GM18505 (cell line): Measurements from ENCODE around the gene COA8.
A peak's percentile ranks its signal among the peaks of the same experiment; 100 is the strongest.
"Not testable (repeated sequence)": the region's sequence is repeated elsewhere in the genome, so short reads cannot be mapped to it uniquely, and the experiment has no call there.

Experiments used
- ATAC-seq: cut with Tn5 transposase; IDR thresholded peaks from one replicate; pipeline ENCODE4 v1.9.1; 2021; ENCODE audit not compliant: unreplicated experiment
- POLR2A ChIP-seq: IDR thresholded peaks from 4 replicates; pipeline ENCODE4 v1.6.1; 2011; ENCODE audit warnings: borderline replicate concordance; ENCODE audit not compliant: insufficient read depth, insufficient read length; ENCODE audit errors: extremely low read depth

Gene COA8

GRCh38 chr14:103607822-103608221 is 45.1 kb downstream of the COA8 start:
- no peak for TF ChIP-seq POLR2A
- ATAC-seq = peak; percentile 24

GRCh38 chr14:103609081-103609480 is 46.3 kb downstream of the COA8 start:
- not testable (repeated sequence) for ATAC-seq

- ATAC-seq = no peak
- no peak for TF ChIP-seq POLR2A
Measured at GRCh38 chr14:103611215-103611614, 48.5 kb downstream of the COA8 start.

- ATAC-seq = no peak
- TF ChIP-seq POLR2A = no peak
Measured at GRCh38 chr14:103613517-103613916, 50.8 kb downstream of the COA8 start.

- no peak for TF ChIP-seq POLR2A
- no peak for ATAC-seq
Measured at GRCh38 chr14:103616635-103617300, 54.0 kb downstream of the COA8 start.

- no peak for TF ChIP-seq POLR2A
- ATAC-seq = no peak
Measured at GRCh38 chr14:103619057-103619456, 56.3 kb downstream of the COA8 start.

- no peak for TF ChIP-seq POLR2A
- ATAC-seq = no peak
Measured at GRCh38 chr14:103621860-103622259, 59.1 kb downstream of the COA8 start.

- TF ChIP-seq POLR2A = no peak
- ATAC-seq = no peak
Measured at GRCh38 chr14:103623308-103623707, 60.5 kb downstream of the COA8 start.

GRCh38 chr14:103623883-103624482 is 61.2 kb downstream of the COA8 start:
- TF ChIP-seq POLR2A = no peak
- no peak for ATAC-seq

- TF ChIP-seq POLR2A = no peak
- no peak for ATAC-seq
Measured at GRCh38 chr14:103624860-103625259, 62.1 kb downstream of the COA8 start.

- no peak for TF ChIP-seq POLR2A
- ATAC-seq = no peak
Measured at GRCh38 chr14:103625356-103626095, 62.8 kb downstream of the COA8 start.

- TF ChIP-seq POLR2A = no peak
- ATAC-seq = no peak
Measured at GRCh38 chr14:103626146-103626850, 63.5 kb downstream of the COA8 start.

- no peak for ATAC-seq
- no peak for TF ChIP-seq POLR2A
Measured at GRCh38 chr14:103627073-103628025, 64.6 kb downstream of the COA8 start.

- TF ChIP-seq POLR2A = peak; percentile 54
Measured at GRCh38 chr14:103628221-103628683, 65.5 kb downstream of the COA8 start.

More at GRCh38 chr14:103628221-103628683, 65.5 kb downstream of the COA8 start:
- peak; percentile 5 for ATAC-seq
